Suprapubic skin (tissue), 4 donors: ENCODE results near the gene RAB3GAP2. TPM values are rescaled to one million over a fixed set of nuclear protein-coding genes. Genes with fewer than 3 reads are reported as not detected.
"Not testable (repeated sequence)": the region's sequence is repeated elsewhere in the genome, so short reads cannot be mapped to it uniquely, and the experiment has no call there.

Source experiments
- DNase-seq, 2 donors: peaks; one replicate each; pipeline ENCODE4 v3.0.0-alpha.2; 2019; ENCODE audit warnings: low spot score in 2 of 2
- H3K27ac ChIP-seq: fragments of 200-600 bp; sonication (generic); one replicate; pipeline ENCODE4 v1.5.1; 2019
- H3K27me3 ChIP-seq: fragments of 200-600 bp; sonication (generic); one replicate; pipeline ENCODE4 v1.5.1; 2019
- H3K36me3 ChIP-seq: fragments of 200-600 bp; sonication (generic); one replicate; pipeline ENCODE4 v1.5.1; 2019
- H3K4me1 ChIP-seq: fragments of 200-600 bp; sonication (generic); one replicate; pipeline ENCODE4 v1.5.1; 2019
- H3K4me3 ChIP-seq: fragments of 200-600 bp; sonication (generic); one replicate; pipeline ENCODE4 v1.5.1; 2019; ENCODE audit warnings: mild to moderate bottlenecking
- H3K9me3 ChIP-seq: fragments of 200-600 bp; sonication (generic); one replicate; pipeline ENCODE4 v1.5.1; 2019
- EP300 ChIP-seq: sonication (generic); formaldehyde crosslinking; IDR thresholded peaks from one replicate; pipeline ENCODE4 v1.6.1; 2017; ENCODE audit warnings: antibody characterized with exemption
- POLR2A ChIP-seq, 2 donors: fragments of 450-650 bp; IDR thresholded peaks; one replicate each; pipeline ENCODE4 v1.6.1; 2017; ENCODE audit warnings: antibody characterized with exemption in 2 of 2, mild to moderate bottlenecking in 2 of 2, moderate library complexity in 2 of 2
- POLR2AphosphoS5 ChIP-seq, 3 donors: sonication (generic); formaldehyde crosslinking; IDR thresholded peaks; one replicate each; pipeline ENCODE4 v1.6.1; 2017; ENCODE audit warnings: antibody characterized with exemption in 3 of 3
- WGBS: methylation state at CpG from one replicate; pipeline ENCODE4 v1.1.5; 2018; 5-methylcytosine and 5-hydroxymethylcytosine counted together
- total RNA-seq, 4 donors: library from RNA; depleted of rRNA; stranded (reverse); fragments of >200 nt; gene quantifications; one replicate each; pipeline ENCODE4 v1.1.0, GENCODE V29; 2016
- TF ChIP-seq, protein P1 (sequence below), 2 donors: fragments of 200-600 bp in 1 of 2; fragments of 450-650 bp in 1 of 2; sonication (generic) in 1 of 2; IDR thresholded peaks; one replicate each; pipeline ENCODE4 v1.5.1; 2016 to 2019; ENCODE audit warnings: antibody characterized with exemption in 2 of 2, mild to moderate bottlenecking in 1 of 2, moderate library complexity in 1 of 2

Gene RAB3GAP2
- total RNA-seq, 4 donors from 2014 or later = 15.3 to 31.8 (median 18.3) TPM

DNA sequence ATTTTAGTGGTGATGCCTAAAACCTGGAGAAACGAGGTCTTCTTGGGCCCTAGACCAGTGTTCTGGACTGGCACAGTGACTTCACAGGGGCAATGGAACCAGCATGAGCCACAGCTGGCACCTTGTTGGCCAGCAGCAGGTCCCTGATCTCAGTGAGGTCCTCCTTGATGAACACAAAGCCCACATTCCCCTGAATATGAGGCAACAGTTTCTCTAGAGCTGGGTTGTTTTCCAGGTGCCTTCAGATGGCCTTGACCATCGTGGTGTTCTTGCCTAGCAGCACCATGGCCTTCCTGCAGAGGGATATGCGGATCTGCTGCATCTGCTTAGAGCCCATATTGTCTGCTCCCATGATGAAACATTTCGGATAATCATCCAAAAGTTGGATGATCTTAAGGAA is 44.9 kb upstream of the RAB3GAP2 start:
- peaks cover 8% of the 10 kb centered on the region for H3K4me1 ChIP-seq
- no peak for DNase-seq
- TF ChIP-seq POLR2AphosphoS5 (IDR thresholded peaks at IDR 0.05) = no peak
- TF ChIP-seq, protein P1, sequence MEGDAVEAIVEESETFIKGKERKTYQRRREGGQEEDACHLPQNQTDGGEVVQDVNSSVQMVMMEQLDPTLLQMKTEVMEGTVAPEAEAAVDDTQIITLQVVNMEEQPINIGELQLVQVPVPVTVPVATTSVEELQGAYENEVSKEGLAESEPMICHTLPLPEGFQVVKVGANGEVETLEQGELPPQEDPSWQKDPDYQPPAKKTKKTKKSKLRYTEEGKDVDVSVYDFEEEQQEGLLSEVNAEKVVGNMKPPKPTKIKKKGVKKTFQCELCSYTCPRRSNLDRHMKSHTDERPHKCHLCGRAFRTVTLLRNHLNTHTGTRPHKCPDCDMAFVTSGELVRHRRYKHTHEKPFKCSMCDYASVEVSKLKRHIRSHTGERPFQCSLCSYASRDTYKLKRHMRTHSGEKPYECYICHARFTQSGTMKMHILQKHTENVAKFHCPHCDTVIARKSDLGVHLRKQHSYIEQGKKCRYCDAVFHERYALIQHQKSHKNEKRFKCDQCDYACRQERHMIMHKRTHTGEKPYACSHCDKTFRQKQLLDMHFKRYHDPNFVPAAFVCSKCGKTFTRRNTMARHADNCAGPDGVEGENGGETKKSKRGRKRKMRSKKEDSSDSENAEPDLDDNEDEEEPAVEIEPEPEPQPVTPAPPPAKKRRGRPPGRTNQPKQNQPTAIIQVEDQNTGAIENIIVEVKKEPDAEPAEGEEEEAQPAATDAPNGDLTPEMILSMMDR (IDR thresholded peaks at IDR 0.05) = no peak
- TF ChIP-seq EP300 = no peak
- TF ChIP-seq POLR2A (IDR thresholded peaks at IDR 0.05) = no peak
- no peaks in the 10 kb centered on the region for H3K36me3 ChIP-seq
- WGBS = 63% methylated on average over 4 of the region's 4 CpGs
- H3K4me3 ChIP-seq = no peak overlapping the region
- no peak overlapping the region for H3K27ac ChIP-seq
- H3K27me3 ChIP-seq = no peaks in the 10 kb centered on the region
- no peaks in the 10 kb centered on the region for H3K9me3 ChIP-seq

DNA sequence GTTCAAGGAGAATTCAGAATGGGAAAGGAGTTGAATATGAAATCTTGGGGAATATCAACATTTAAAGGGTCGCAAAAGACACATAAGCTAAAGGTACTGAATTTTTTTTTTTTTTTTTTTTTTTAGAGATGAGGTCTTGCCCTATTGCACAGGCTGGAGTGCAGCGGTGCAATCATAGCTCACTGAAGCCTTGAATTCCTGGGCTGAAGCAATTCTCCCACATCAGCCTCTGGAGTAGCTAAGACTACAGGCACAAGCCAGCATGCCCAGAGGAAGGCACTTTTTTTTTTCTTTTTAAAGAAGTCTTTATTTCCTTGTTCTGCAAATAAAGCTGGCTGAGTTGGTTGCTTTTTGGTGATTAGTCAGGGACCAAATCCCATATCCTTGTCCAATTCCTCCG is 44.1 kb upstream of the RAB3GAP2 start:
- no peak for DNase-seq

DNA sequence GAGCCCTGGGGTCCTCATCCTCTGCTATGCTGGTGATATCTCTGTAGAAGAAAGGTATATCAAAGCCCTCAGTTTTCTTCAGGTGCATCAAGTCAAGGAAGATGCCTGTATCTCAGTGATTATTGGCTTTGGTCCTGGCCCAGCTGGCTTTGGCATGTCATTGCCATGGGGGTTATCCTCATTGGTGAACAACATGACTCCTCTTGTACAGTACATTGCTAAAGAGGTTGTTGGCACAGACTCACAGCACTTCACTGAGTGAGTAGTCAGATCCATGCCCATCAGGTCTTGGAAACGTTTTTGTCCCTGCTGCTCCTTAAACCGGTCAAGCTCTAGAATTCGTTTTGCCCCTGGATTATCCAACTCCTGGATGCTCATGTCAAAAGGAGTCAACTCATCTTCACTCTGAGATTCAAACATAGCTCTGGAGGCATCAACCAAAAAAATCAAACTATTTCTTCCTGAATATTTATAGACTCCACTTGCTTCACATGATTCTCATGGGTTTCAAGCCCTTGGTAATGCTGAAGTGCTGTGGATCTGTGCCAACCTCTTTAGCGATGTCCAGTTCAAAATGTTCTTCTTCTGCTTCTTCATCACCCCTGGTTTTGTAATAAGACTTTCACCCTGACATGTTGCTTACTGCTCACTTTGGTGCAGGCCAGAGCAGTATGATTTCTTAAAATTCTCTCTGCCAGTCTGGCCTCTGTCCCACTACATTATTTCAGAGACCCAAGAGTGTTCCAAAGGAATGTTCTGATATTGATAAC is 43.0 kb upstream of the RAB3GAP2 start:
- H3K4me1 ChIP-seq = peaks cover 8% of the 10 kb centered on the region
- no peak overlapping the region for H3K27ac ChIP-seq
- H3K36me3 ChIP-seq = no peaks in the 10 kb centered on the region
- TF ChIP-seq POLR2A (IDR thresholded peaks at IDR 0.05) (no peak), EP300 (no peak), POLR2AphosphoS5 (IDR thresholded peaks at IDR 0.05) (no peak)
- TF ChIP-seq, protein P1 (IDR thresholded peaks at IDR 0.05) = no peak
- H3K9me3 ChIP-seq = no peaks in the 10 kb centered on the region
- H3K4me3 ChIP-seq = no peak overlapping the region
- H3K27me3 ChIP-seq = no peaks in the 10 kb centered on the region
- 51% methylated on average over 4 of the region's 4 CpGs for WGBS
- no peak for DNase-seq

More for the DNA sequence above, 44.1 kb upstream of the RAB3GAP2 start:
- peaks cover 8% of the 10 kb centered on the region for H3K4me1 ChIP-seq
- WGBS = 91% methylated on average over 3 of the region's 3 CpGs
- no peak overlapping the region for H3K27ac ChIP-seq
- H3K36me3 ChIP-seq = no peaks in the 10 kb centered on the region
- H3K9me3 ChIP-seq = no peaks in the 10 kb centered on the region
- no peaks in the 10 kb centered on the region for H3K27me3 ChIP-seq
- H3K4me3 ChIP-seq = no peak overlapping the region
- no peak for TF ChIP-seq POLR2A (IDR thresholded peaks at IDR 0.05)
- TF ChIP-seq EP300 = no peak
- no peak for TF ChIP-seq POLR2AphosphoS5 (IDR thresholded peaks at IDR 0.05)
- TF ChIP-seq, protein P1 (IDR thresholded peaks at IDR 0.05) = no peak

DNA sequence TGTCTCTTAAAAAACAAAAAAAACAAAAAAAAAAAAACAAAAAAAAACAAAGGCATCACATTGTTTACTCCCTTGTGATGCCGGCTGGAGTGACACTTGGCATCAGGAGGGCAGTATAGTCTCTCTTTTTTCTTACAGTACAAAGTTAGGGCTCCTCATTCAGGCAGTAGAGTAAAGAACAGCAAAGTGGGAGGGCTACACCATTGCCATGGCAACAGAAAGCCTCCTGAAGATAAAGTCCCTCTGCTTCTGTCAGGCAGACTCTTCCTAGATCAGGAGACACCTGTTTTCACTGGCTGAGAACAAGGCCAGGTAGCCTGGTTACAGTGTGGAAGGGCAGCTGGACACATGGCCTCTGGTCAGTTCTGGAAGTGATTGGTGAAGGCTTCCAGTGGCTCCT is 41.3 kb upstream of the RAB3GAP2 start:
- H3K9me3 ChIP-seq = no peaks in the 10 kb centered on the region

DNA sequence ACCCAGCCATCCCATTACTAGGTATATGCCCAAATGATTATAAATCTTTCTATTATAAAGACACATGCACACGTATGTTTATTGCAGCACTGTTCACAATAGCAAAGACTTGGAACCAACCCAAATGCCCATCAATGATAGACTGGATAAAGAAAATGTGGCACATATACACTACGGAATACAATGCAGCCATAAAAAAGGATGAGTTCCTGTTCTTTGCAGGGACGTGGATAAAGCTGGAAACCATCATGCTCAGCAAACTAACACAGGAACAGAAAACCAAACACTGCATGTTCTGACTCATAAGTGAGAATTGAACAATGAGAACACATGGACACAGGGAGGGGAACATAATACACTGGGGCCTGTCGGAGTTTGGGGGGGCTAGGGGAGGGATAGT is 37.9 kb upstream of the RAB3GAP2 start:
- 92% methylated on average over 4 of the region's 4 CpGs for WGBS
- not testable (repeated sequence) for H3K9me3 ChIP-seq, H3K27me3 ChIP-seq, H3K36me3 ChIP-seq, H3K4me3 ChIP-seq, H3K27ac ChIP-seq, DNase-seq, H3K4me1 ChIP-seq

More for the DNA sequence above, 41.3 kb upstream of the RAB3GAP2 start:
- no peaks in the 10 kb centered on the region for H3K27me3 ChIP-seq
- 76% methylated on average over 1 of the region's 1 CpG for WGBS
- TF ChIP-seq EP300 = no peak
- no peak for TF ChIP-seq POLR2AphosphoS5 (IDR thresholded peaks at IDR 0.05)
- TF ChIP-seq, protein P1 (IDR thresholded peaks at IDR 0.05) = no peak
- no peak for TF ChIP-seq POLR2A (IDR thresholded peaks at IDR 0.05)
- H3K36me3 ChIP-seq = no peaks in the 10 kb centered on the region
- DNase-seq = no peak
- H3K4me1 ChIP-seq = peaks cover 8% of the 10 kb centered on the region
- no peak overlapping the region for H3K27ac ChIP-seq
- H3K4me3 ChIP-seq = no peak overlapping the region
